Measurements from ENCODE around the gene C9orf78. TPM values are rescaled to one million over a fixed set of nuclear protein-coding genes. Genes with fewer than 3 reads are reported as not detected.

Gene C9orf78
- total RNA-seq, 6 donors from 2014 or later, result 17.8 to 66.6 (median 36.5) TPM

DNA sequence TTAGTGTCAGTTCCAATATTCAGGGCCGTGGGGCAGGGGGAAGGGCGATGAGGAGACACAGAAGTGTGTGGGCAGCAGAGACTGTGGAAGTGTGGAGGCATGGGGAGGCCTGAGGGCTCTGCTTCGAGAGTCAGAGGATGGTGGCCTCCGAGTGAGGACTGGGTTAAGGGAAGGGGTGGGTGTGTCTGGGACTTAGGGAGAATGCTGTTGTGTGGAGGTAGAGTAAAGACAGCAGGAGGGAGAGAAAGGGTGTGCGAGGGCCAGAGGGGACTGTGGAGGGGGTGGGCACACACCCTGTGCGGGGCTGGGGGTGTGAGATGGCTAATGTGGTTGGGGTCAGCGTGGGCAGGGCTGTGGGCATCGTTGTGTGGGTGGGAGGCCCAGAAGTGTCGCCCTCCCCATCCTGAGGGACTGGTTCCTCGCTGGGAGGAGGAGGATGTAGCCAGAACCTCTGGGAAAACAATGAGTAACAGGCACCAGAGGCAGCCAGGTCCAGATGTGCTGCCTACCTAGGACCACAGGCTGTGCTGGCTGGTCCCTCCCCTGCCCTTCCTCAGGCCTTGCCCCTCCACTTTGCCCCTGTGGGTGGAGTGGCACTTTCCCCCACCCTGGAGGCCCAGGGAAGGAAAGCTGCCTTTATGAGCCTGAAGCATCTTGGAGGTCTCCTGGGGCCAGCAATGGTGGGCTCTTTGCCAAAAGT is 4.4 kb upstream of the C9orf78 start:
- H3K9me3 ChIP-seq, result no peaks in the 10 kb centered on the region
- WGBS, 2 donors, result 76 to 78% methylated on average over 10 of the region's 10 CpGs
- no peak overlapping the region for H3K4me3 ChIP-seq
- ATAC-seq (ENCODE audit: low FRiP score in 2 of 2), result no peak
- TF ChIP-seq POLR2AphosphoS5 (IDR thresholded peaks at IDR 0.05), result no peak
- no peak for DNase-seq
- no peak overlapping the region for H3K27ac ChIP-seq
- H3K4me1 ChIP-seq, result peaks cover 8 to 30% (median 15%) of the 10 kb centered on the region in 4 donors
- H3K27me3 ChIP-seq, result no peaks in the 10 kb centered on the region
- peaks cover 0 to 2% (median 0%) of the 10 kb centered on the region in 4 donors for H3K36me3 ChIP-seq

DNA sequence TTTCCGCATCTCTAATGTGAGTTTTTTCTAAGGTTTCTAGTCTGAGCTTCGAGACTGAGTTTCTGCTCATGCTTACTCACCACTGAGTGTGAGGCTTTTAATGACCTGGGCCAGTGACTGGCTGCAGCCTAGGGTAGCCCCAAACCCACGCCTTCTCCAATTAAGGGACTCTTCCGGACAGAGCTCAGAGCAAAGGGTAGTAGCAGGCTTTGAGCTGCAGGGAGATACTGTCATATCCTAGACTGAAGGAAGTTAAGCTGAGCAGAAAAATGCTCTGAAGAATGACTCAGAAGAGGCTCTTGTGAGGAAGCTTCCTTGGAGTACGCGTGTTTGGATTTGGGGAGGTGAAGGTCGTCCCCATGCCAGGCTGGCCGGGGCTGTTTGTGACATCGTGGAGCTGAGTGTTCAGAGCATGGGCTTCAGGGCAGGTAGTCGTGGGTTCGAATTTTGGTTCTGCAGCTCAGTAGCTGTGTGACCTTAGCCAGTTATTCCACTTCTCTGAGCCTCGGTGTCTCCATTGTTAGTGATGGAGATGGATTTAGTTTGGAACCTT is 3.7 kb upstream of the C9orf78 start:
- no peak for DNase-seq
- H3K27me3 ChIP-seq, result no peaks in the 10 kb centered on the region
- no peak for TF ChIP-seq POLR2AphosphoS5 (IDR thresholded peaks at IDR 0.05)
- TF ChIP-seq POLR2A (IDR thresholded peaks at IDR 0.05), result no peak
- TF ChIP-seq, protein P1, sequence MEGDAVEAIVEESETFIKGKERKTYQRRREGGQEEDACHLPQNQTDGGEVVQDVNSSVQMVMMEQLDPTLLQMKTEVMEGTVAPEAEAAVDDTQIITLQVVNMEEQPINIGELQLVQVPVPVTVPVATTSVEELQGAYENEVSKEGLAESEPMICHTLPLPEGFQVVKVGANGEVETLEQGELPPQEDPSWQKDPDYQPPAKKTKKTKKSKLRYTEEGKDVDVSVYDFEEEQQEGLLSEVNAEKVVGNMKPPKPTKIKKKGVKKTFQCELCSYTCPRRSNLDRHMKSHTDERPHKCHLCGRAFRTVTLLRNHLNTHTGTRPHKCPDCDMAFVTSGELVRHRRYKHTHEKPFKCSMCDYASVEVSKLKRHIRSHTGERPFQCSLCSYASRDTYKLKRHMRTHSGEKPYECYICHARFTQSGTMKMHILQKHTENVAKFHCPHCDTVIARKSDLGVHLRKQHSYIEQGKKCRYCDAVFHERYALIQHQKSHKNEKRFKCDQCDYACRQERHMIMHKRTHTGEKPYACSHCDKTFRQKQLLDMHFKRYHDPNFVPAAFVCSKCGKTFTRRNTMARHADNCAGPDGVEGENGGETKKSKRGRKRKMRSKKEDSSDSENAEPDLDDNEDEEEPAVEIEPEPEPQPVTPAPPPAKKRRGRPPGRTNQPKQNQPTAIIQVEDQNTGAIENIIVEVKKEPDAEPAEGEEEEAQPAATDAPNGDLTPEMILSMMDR (IDR thresholded peaks at IDR 0.05), result no peak
- TF ChIP-seq EP300 (IDR thresholded peaks at IDR 0.05), result no peak
- H3K4me3 ChIP-seq, result no peak overlapping the region
- peaks cover 15 to 37% (median 20%) of the 10 kb centered on the region in 4 donors for H3K4me1 ChIP-seq
- H3K27ac ChIP-seq, result no peak overlapping the region
- H3K36me3 ChIP-seq, result peaks cover 0 to 2% (median 0%) of the 10 kb centered on the region in 4 donors
- no peaks in the 10 kb centered on the region for H3K9me3 ChIP-seq
- 91% methylated on average over 12 of the region's 12 CpGs for WGBS, 2 donors
- ATAC-seq (ENCODE audit: low FRiP score in 2 of 2), result no peak

DNA sequence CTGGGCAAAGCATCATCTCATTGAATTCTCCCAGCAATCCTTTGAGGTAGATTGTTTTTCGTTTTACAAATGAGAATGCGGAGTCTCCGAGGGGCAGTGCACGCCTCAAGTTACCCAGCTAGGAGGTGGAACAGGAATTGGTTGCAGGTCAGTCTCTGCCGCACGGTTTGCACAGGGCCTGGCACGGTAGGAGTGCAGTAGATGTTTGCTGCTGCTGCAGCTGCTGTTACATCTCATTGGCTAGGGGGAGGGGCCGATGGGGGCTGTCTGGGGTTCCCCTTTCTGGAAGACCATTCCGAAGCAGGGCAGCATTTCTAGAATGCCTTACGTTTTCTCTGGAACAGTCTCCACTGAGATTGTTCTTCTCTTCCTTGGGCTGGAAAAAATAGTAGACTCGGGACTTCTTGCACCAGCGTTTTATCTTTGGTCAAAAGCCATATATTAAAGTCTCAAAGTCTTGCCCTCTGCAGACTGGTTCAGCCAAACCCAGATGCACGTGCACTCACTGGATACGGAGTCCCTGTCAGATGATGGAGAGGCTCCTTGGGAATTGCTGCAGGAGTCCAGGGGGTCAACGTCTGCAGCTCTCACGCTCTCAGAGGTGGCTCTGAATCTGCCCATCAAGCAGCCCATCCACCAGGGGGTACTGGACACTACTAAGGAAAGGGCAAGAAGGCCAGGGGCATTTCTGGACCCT is 1.4 kb upstream of the C9orf78 start:
- Histone ChIP-seq H3K9me3 (no peaks in the 10 kb centered on the region), H3K36me3 (peaks cover 0 to 21% (median 8%) of the 10 kb centered on the region in 4 donors), H3K27ac (peak overlapping the region in 1 of 4 donors; percentile 95), H3K4me3 (peak overlapping the region in 3 of 4 donors; percentile 82 to 99 (median 90)), H3K4me1 (peaks cover 19 to 42% (median 24%) of the 10 kb centered on the region in 4 donors), H3K27me3 (no peaks in the 10 kb centered on the region)
- 46 to 48% methylated on average over 16 of the region's 16 CpGs for WGBS, 2 donors
- TF ChIP-seq POLR2A (IDR thresholded peaks at IDR 0.05), result no peak
- no peak for TF ChIP-seq POLR2AphosphoS5 (IDR thresholded peaks at IDR 0.05)
- TF ChIP-seq EP300 (IDR thresholded peaks at IDR 0.05), result no peak
- TF ChIP-seq, protein P1 (IDR thresholded peaks at IDR 0.05), result no peak
- ATAC-seq (ENCODE audit: low FRiP score in 2 of 2) (no peak), DNase-seq (peak in 1 of 2 donors; percentile 36)

DNA sequence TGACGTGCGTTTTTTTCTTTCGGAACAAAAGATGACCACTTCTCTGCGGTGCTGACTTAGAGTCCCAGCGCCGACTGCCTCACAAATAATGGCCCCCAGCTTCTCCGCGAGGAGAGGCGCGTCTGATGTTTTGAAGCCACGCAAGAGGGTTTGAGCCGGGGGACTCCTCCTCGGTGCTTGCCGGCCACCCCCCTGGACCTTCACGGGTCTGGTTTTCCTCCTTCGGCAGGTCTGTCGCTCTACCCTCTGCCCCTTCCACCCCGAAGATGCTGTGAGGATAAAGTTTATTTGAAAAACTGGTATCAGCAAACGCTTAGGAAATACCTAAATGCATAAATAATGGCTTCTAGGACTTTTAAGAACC is 767 bp upstream of the C9orf78 start:
- no peaks in the 10 kb centered on the region for H3K27me3 ChIP-seq
- H3K36me3 ChIP-seq, result peaks cover 6 to 27% (median 13%) of the 10 kb centered on the region in 4 donors
- TF ChIP-seq POLR2AphosphoS5 (IDR thresholded peaks at IDR 0.05), result no peak
- no peak for TF ChIP-seq EP300 (IDR thresholded peaks at IDR 0.05)
- no peak for TF ChIP-seq POLR2A (IDR thresholded peaks at IDR 0.05)
- TF ChIP-seq, protein P1 (IDR thresholded peaks at IDR 0.05), result no peak
- DNase-seq, result peak in 1 of 2 donors; percentile 28
- no peak for ATAC-seq (ENCODE audit: low FRiP score in 2 of 2)
- WGBS, 2 donors, result 0% methylated on average over 6 to 18 of the region's 19 CpGs
- peaks cover 19 to 42% (median 24%) of the 10 kb centered on the region in 4 donors for H3K4me1 ChIP-seq
- peak overlapping the region; percentile 79 to 95 (median 85) for H3K27ac ChIP-seq
- peak overlapping the region; percentile 82 to 99 (median 92) for H3K4me3 ChIP-seq
- H3K9me3 ChIP-seq, result no peaks in the 10 kb centered on the region

DNA sequence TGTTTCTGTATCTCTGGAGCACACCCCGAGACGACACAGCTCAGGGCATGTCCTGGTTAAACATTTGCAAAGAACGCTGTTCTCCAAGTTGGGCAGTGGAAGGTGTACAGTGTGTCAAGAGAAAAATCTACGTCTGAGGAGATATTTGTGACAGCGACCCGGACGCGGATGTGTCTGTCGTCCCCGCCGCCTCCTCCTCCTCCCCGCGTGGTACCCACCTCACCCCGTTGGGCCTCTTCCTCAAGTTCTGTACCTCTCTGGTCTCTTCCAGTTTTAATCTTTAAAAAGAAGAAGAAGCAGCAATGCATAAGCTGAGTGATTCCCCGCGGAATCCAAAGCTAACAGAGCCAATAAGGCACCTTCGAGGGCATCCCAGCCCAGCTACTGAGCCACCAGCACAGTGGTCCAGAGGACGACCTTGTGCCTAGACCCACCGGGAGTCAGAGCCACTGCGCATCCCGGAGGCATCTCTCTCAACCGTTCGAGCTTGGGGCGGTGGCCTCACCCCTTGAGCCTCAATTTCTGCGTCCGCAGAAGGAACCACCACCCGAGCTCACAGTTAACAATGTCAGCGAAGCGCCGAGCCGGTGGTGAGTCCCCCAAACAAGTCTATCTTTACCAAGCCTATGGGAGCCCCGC is 467 bp downstream of the C9orf78 start:
- WGBS, 2 donors, result 1 to 4% methylated on average over 20 to 32 of the region's 32 CpGs
- ATAC-seq (ENCODE audit: low FRiP score in 2 of 2) (peak; percentile 38 to 56), DNase-seq (peak in 1 of 2 donors; percentile 50)
- Histone ChIP-seq H3K27ac (peak overlapping the region; percentile 79 to 95 (median 85)), H3K36me3 (peaks cover 16 to 39% (median 26%) of the 10 kb centered on the region in 4 donors), H3K9me3 (no peaks in the 10 kb centered on the region), H3K4me1 (peaks cover 19 to 36% (median 23%) of the 10 kb centered on the region in 4 donors), H3K27me3 (no peaks in the 10 kb centered on the region), H3K4me3 (peak overlapping the region; percentile 82 to 99 (median 92))
- no peak for TF ChIP-seq EP300 (IDR thresholded peaks at IDR 0.05)
- TF ChIP-seq, protein P1 (IDR thresholded peaks at IDR 0.05), result no peak
- no peak for TF ChIP-seq POLR2A (IDR thresholded peaks at IDR 0.05)
- no peak for TF ChIP-seq POLR2AphosphoS5 (IDR thresholded peaks at IDR 0.05)

Measured in upper lobe of left lung (tissue), 6 donors.